ENCODE results near the gene SV2B.

Gene SV2B

GRCh38 chr15:91258415-91258759, 158.3 kb downstream of the SV2B start:
- TF ChIP-seq TAF1 (IDR thresholded peaks at IDR 0.05; ENCODE audit: borderline replicate concordance, insufficient read depth, low read length) (no peak), SIN3A (IDR thresholded peaks at IDR 0.05; ENCODE audit: borderline replicate concordance, insufficient read depth, low read length) (no peak), REST (IDR thresholded peaks at IDR 0.05; ENCODE audit: insufficient read depth in 1 of 2, low read depth in 2 of 2, low read length in 2 of 2) (no peak), POLR2AphosphoS5 (IDR thresholded peaks at IDR 0.05; ENCODE audit: low read depth, low read length) (no peak), FOXP2 (optimal IDR thresholded peaks at IDR 0.05; ENCODE audit: borderline replicate concordance, extremely low read depth, extremely low read length, insufficient read depth) (no peak)

GRCh38 chr15:91259077-91259476, 159.0 kb downstream of the SV2B start:
- TF ChIP-seq FOXP2 (optimal IDR thresholded peaks at IDR 0.05; ENCODE audit: borderline replicate concordance, extremely low read depth, extremely low read length, insufficient read depth) (no peak), POLR2AphosphoS5 (IDR thresholded peaks at IDR 0.05; ENCODE audit: low read depth, low read length) (no peak), SIN3A (IDR thresholded peaks at IDR 0.05; ENCODE audit: borderline replicate concordance, insufficient read depth, low read length) (no peak), TAF1 (IDR thresholded peaks at IDR 0.05; ENCODE audit: borderline replicate concordance, insufficient read depth, low read length) (no peak), REST (IDR thresholded peaks at IDR 0.05; ENCODE audit: insufficient read depth in 1 of 2, low read depth in 2 of 2, low read length in 2 of 2) (no peak)

GRCh38 chr15:91261345-91261744, 161.3 kb downstream of the SV2B start:
- TF ChIP-seq POLR2AphosphoS5 (IDR thresholded peaks at IDR 0.05; ENCODE audit: low read depth, low read length): no peak

GRCh38 chr15:91263632-91264531, 163.8 kb downstream of the SV2B start:
- TF ChIP-seq REST (IDR thresholded peaks at IDR 0.05; ENCODE audit: insufficient read depth in 1 of 2, low read depth in 2 of 2, low read length in 2 of 2): no peak
- TF ChIP-seq FOXP2 (optimal IDR thresholded peaks at IDR 0.05; ENCODE audit: borderline replicate concordance, extremely low read depth, extremely low read length, insufficient read depth): no peak
- TF ChIP-seq SIN3A (IDR thresholded peaks at IDR 0.05; ENCODE audit: borderline replicate concordance, insufficient read depth, low read length): no peak
- TF ChIP-seq POLR2AphosphoS5 (IDR thresholded peaks at IDR 0.05; ENCODE audit: low read depth, low read length): no peak
- no peak for TF ChIP-seq TAF1 (IDR thresholded peaks at IDR 0.05; ENCODE audit: borderline replicate concordance, insufficient read depth, low read length)

- no peak for TF ChIP-seq TAF1 (IDR thresholded peaks at IDR 0.05; ENCODE audit: borderline replicate concordance, insufficient read depth, low read length)
- TF ChIP-seq FOXP2 (optimal IDR thresholded peaks at IDR 0.05; ENCODE audit: borderline replicate concordance, extremely low read depth, extremely low read length, insufficient read depth): no peak
- TF ChIP-seq POLR2AphosphoS5 (IDR thresholded peaks at IDR 0.05; ENCODE audit: low read depth, low read length): no peak
- no peak for TF ChIP-seq REST (IDR thresholded peaks at IDR 0.05; ENCODE audit: insufficient read depth in 1 of 2, low read depth in 2 of 2, low read length in 2 of 2)
- TF ChIP-seq SIN3A (IDR thresholded peaks at IDR 0.05; ENCODE audit: borderline replicate concordance, insufficient read depth, low read length): no peak
These were observed 164.7 kb downstream of the SV2B start for GRCh38 chr15:91264651-91265351.

All from PFSK-1 (cell line).